C4-2B (cell line): ENCODE results near the gene TNFRSF11A.

ENCODE experiments used
- H3K27ac ChIP-seq: fragments of 450-650 bp; 2 replicates; pipeline ENCODE4 v1.5.1; 2017
- CTCF ChIP-seq: fragments of 450-650 bp; conservative IDR thresholded peaks from 2 replicates; pipeline ENCODE4 v1.5.1; 2017; ENCODE audit warnings: mild to moderate bottlenecking
- ZFX ChIP-seq: fragments of 450-650 bp; IDR thresholded peaks from 2 replicates; pipeline ENCODE4 v1.6.1; 2017

The TNFRSF11A gene

GRCh38 chr18:62384068-62384467 lies 59.0 kb downstream of the TNFRSF11A start:
- TF ChIP-seq CTCF (no peak), ZFX (no peak)
- H3K27ac ChIP-seq = no peak overlapping the region

- TF ChIP-seq CTCF (no peak), ZFX (no peak)
- H3K27ac ChIP-seq = no peak overlapping the region
Measured at GRCh38 chr18:62384610-62385097, 59.5 kb downstream of the TNFRSF11A start.

GRCh38 chr18:62386091-62386490 lies 61.0 kb downstream of the TNFRSF11A start:
- TF ChIP-seq CTCF (no peak), ZFX (no peak)
- no peak overlapping the region for H3K27ac ChIP-seq

- no peak overlapping the region for H3K27ac ChIP-seq
- no peak for TF ChIP-seq ZFX
- TF ChIP-seq CTCF = no peak
Measured at GRCh38 chr18:62386601-62387000, 61.5 kb downstream of the TNFRSF11A start.

GRCh38 chr18:62387257-62387656 lies 62.1 kb downstream of the TNFRSF11A start:
- no peak for TF ChIP-seq ZFX
- no peak for TF ChIP-seq CTCF
- H3K27ac ChIP-seq = no peak overlapping the region

- H3K27ac ChIP-seq = no peak overlapping the region
Measured at GRCh38 chr18:62388855-62389760, 64.0 kb downstream of the TNFRSF11A start.

More at GRCh38 chr18:62388855-62389760, 64.0 kb downstream of the TNFRSF11A start:
- TF ChIP-seq CTCF (no peak), ZFX (no peak)
